PC-9 (cell line): ENCODE data around the gene SCYGR2. TPM values are rescaled to one million over a fixed set of nuclear protein-coding genes. Genes with fewer than 3 reads are reported as not detected.

ENCODE experiments used
- BruUV-seq: library from RNA; stranded (reverse); fragments of 400-500 nt; replicated peaks from 2 replicates; lab custom pipeline; 2021; lab: Mats Ljungman, UMichigan
- CTCF ChIA-PET: fragments of 300-600 bp; sonication (Branson Sonifier 250); formaldehyde crosslinking; loops from one replicate; lab custom pipeline; 2022; ENCODE audit warnings: antibody characterized with exemption; lab: Charles Lee
- POLR2A ChIA-PET: fragments of 300-600 bp; sonication (Branson Sonifier 250); formaldehyde crosslinking; loops from one replicate; lab custom pipeline; 2022; ENCODE audit warnings: antibody characterized with exemption; ENCODE audit not compliant: unreplicated experiment; lab: Charles Lee
- DNase-seq, 2 experiments: peaks; one replicate each; pipeline versions ENCODE4 v3.0.0 to v3.0.0-alpha.2; 2015 to 2022; ENCODE audit warnings: mixed read lengths in 1 of 2
- H2AFZ ChIP-seq: fragments of 200-600 bp; sonication (generic); 2 replicates; pipeline ENCODE4 v1.8.1; 2017; ENCODE audit warnings: antibody characterized with exemption
- H3F3A ChIP-seq: fragments of 200-600 bp; sonication (generic); 2 replicates; pipeline ENCODE4 v1.8.1; 2017; ENCODE audit warnings: antibody characterized with exemption, mild to moderate bottlenecking, low read depth; ENCODE audit not compliant: insufficient read depth
- H3K27ac ChIP-seq: fragments of 200-600 bp; sonication (generic); 2 replicates; pipeline ENCODE4 v1.6.1; 2016; ENCODE audit warnings: mixed run types
- H3K27me3 ChIP-seq: fragments of 200-600 bp; sonication (generic); 2 replicates; pipeline ENCODE4 v1.6.1; 2016; ENCODE audit warnings: low read depth, mixed run types; ENCODE audit not compliant: insufficient read depth
- H3K36me3 ChIP-seq: fragments of 200-600 bp; sonication (generic); 2 replicates; pipeline ENCODE4 v1.6.1; 2016; ENCODE audit warnings: low read depth, mixed run types
- H3K4me1 ChIP-seq: fragments of 200-600 bp; sonication (generic); replicated peaks from 2 replicates; pipeline ENCODE4 v1.6.1; 2016; ENCODE audit warnings: mixed run types; ENCODE audit not compliant: insufficient read depth
- H3K4me2 ChIP-seq: fragments of 200-600 bp; sonication (generic); 2 replicates; pipeline ENCODE4 v1.6.1; 2017; ENCODE audit warnings: mixed run types
- H3K4me3 ChIP-seq: fragments of 200-600 bp; sonication (generic); 2 replicates; pipeline ENCODE4 v1.6.1; 2016; ENCODE audit warnings: mixed run types
- H3K79me2 ChIP-seq: fragments of 200-600 bp; sonication (generic); 2 replicates; pipeline ENCODE4 v1.6.1; 2017; ENCODE audit warnings: low read depth, mixed run types
- H3K9me2 ChIP-seq: fragments of 200-600 bp; sonication (generic); 2 replicates; pipeline ENCODE4 v1.8.1; 2017; ENCODE audit warnings: mild to moderate bottlenecking; ENCODE audit not compliant: insufficient read depth
- H3K9me3 ChIP-seq: fragments of 200-600 bp; sonication (generic); 2 replicates; pipeline ENCODE4 v1.8.1; 2016; ENCODE audit warnings: low read depth; ENCODE audit not compliant: insufficient read depth
- H4K20me1 ChIP-seq: fragments of 200-600 bp; sonication (generic); 2 replicates; pipeline ENCODE4 v1.8.1; 2017; ENCODE audit not compliant: insufficient read depth
- CTCF ChIP-seq: fragments of 200-600 bp; sonication (generic); conservative IDR thresholded peaks from 2 replicates; pipeline ENCODE4 v1.6.1; 2017; ENCODE audit warnings: mixed run types, antibody characterized with exemption, mild to moderate bottlenecking, moderate library complexity
- EZH2 ChIP-seq: fragments of 200-600 bp; sonication (generic); IDR thresholded peaks from 2 replicates; pipeline ENCODE4 v1.8.0; 2017; ENCODE audit warnings: antibody characterized with exemption, low read depth
- intact Hi-C: fragments of 100-400 bp; cut with micrococcal nuclease; formaldehyde crosslinking; loops from one replicate; pipeline ENCODE4 v1.10.0; 2022; ENCODE audit not compliant: unreplicated experiment
- total RNA-seq: library from RNA; stranded (reverse); gene quantifications from 2 replicates; pipeline ENCODE4 v1.2.3, GENCODE V29; 2021

SCYGR2 gene
- total RNA-seq, 1 experiment from 2014 or later = not detected

- ChIA-PET POLR2A (interaction anchor here (0.6 kb wide), 2 partner anchors 40 to 45 kb away, joined by 3 to 7 read pairs; no protein-coding TSS in a partner anchor), CTCF (no interaction called here)
- no peak for DNase-seq
- Histone ChIP-seq H3K27ac (no peak overlapping the region), H3K36me3 (no peaks in the 10 kb centered on the region), H3K9me2 (no peaks in the 10 kb centered on the region), H4K20me1 (no peaks in the 10 kb centered on the region), H3K9me3 (no peaks in the 10 kb centered on the region), H3F3A (0 out of 2 replicates have a peak, but pooled peaks cover 12% of the 10 kb centered on the region), H3K4me1 (peaks cover 18% of the 10 kb centered on the region), H2AFZ (no peak overlapping the region), H3K4me3 (no peak overlapping the region), H3K4me2 (peak overlapping the region; percentile 50), H3K27me3 (no peaks in the 10 kb centered on the region), H3K79me2 (no peaks in the 10 kb centered on the region)
- intact Hi-C loops = no loop called here
- BruUV-seq = no TSS peak
- no peak for TF ChIP-seq CTCF
- no peak for TF ChIP-seq EZH2
These were observed 15.6 kb downstream of the SCYGR2 start for GRCh38 chr2:227614246-227614645.

GRCh38 chr2:227614740-227615139 lies 16.0 kb downstream of the SCYGR2 start, which contains the start of gene SCYGR3:
Gene SCYGR3 (minus strand): TSS chr2:227614840. CDS start chr2:227614840, 0 bp downstream.
- TF ChIP-seq EZH2 (no peak), CTCF (no peak)
- DNase-seq = no peak
- intact Hi-C loops = no loop called here
- no peaks in the 10 kb centered on the region for H4K20me1 ChIP-seq
- CTCF ChIA-PET = no interaction called here
- peaks cover 18% of the 10 kb centered on the region for H3K4me1 ChIP-seq
- no peaks in the 10 kb centered on the region for H3K9me2 ChIP-seq
- H3K4me3 ChIP-seq = no peak within 1 kb of the TSS
- peak within 1 kb of the TSS; percentile 50 for H3K4me2 ChIP-seq
- no TSS peak for BruUV-seq
- no peaks in the 10 kb centered on the region for H3K79me2 ChIP-seq
- no peaks in the 10 kb centered on the region for H3K9me3 ChIP-seq
- 0 out of 2 replicates have a peak, but pooled peaks cover 12% of the 10 kb centered on the region for H3F3A ChIP-seq
- peak within 1 kb of the TSS; percentile 43 for H3K27ac ChIP-seq
- H3K27me3 ChIP-seq = no peaks in the 10 kb centered on the region
- H2AFZ ChIP-seq = no peak within 1 kb of the TSS
- POLR2A ChIA-PET = no interaction called here
- H3K36me3 ChIP-seq = no peaks in the 10 kb centered on the region

- no peak overlapping the region for H3K27ac ChIP-seq
- no peak overlapping the region for H2AFZ ChIP-seq
- intact Hi-C loops = no loop called here
- H3K9me2 ChIP-seq = no peaks in the 10 kb centered on the region
- ChIA-PET CTCF (no interaction called here), POLR2A (no interaction called here)
- DNase-seq = no peak
- BruUV-seq = no TSS peak
- no peak overlapping the region for H3K4me3 ChIP-seq
- no peaks in the 10 kb centered on the region for H3K27me3 ChIP-seq
- no peaks in the 10 kb centered on the region for H3K36me3 ChIP-seq
- peaks cover 18% of the 10 kb centered on the region for H3K4me1 ChIP-seq
- no peak for TF ChIP-seq CTCF
- no peak for TF ChIP-seq EZH2
- H4K20me1 ChIP-seq = no peaks in the 10 kb centered on the region
- no peak overlapping the region for H3K4me2 ChIP-seq
- H3K79me2 ChIP-seq = no peaks in the 10 kb centered on the region
- 0 out of 2 replicates have a peak, but pooled peaks cover 12% of the 10 kb centered on the region for H3F3A ChIP-seq
- no peaks in the 10 kb centered on the region for H3K9me3 ChIP-seq
These were observed 16.5 kb downstream of the SCYGR2 start for GRCh38 chr2:227615181-227615580.
